K562 (cell line): ENCODE data around the gene TGFBR1. TPM values are rescaled to one million over a fixed set of nuclear protein-coding genes. Genes with fewer than 3 reads are reported as not detected.

Experiments used
- ARID4B ChIP-seq: sonication (generic); formaldehyde crosslinking; IDR thresholded peaks from 2 replicates; pipeline ENCODE4 v1.8.0; 2022; ENCODE audit warnings: mild to moderate bottlenecking, missing genetic modification reagents
- ID3 ChIP-seq, 2 experiments: fragments of 250-450 bp in 1 of 2; fragments of 450-650 bp in 1 of 2; sonication (Bioruptor Pico) in 1 of 2; IDR thresholded peaks; 2 replicates each; pipeline versions ENCODE4 v1.6.1 to v1.8.0; 2016 to 2021; ENCODE audit warnings: mild to moderate bottlenecking in 2 of 2, moderate library complexity in 2 of 2, missing compliant biosample characterization in 1 of 2, missing genetic modification characterization in 1 of 2
- MGA ChIP-seq: fragments of 450-650 bp; IDR thresholded peaks from 2 replicates; pipeline ENCODE4 v1.6.1; 2016; ENCODE audit warnings: mild to moderate bottlenecking, moderate library complexity
- MITF ChIP-seq: IDR thresholded peaks from 2 replicates; pipeline ENCODE4 v1.6.1; 2014; ENCODE audit warnings: antibody characterized with exemption
- NFE2 ChIP-seq: IDR thresholded peaks from 2 replicates; pipeline ENCODE4 v1.6.1; 2014; ENCODE audit warnings: antibody characterized with exemption, low read depth
- RNF2 ChIP-seq: sonication (generic); IDR thresholded peaks from 2 replicates; pipeline ENCODE4 v1.6.1; 2016
- polyA plus RNA-seq, 8 experiments: library from polyadenylated mRNA; depleted of rRNA in 4 of 8; stranded (reverse) in 5 of 8; unstranded in 3 of 8; fragments of >200 nt; fragmentation: Nextera tagmentation in 2 of 8; fragmentation: Illumina TruSeq in 1 of 8; extraction: Ambion mirVana in 2 of 8; extraction: Trizol in 1 of 8; gene quantifications; 2 replicates each; pipeline versions ENCODE4 v1.2.1 to v1.2.3, GENCODE V29; 2011 to 2014; ENCODE audit warnings: inconsistent platforms in 1 of 8, missing spikeins in 1 of 8
- total RNA-seq, 7 experiments: library from RNA; depleted of rRNA in 6 of 7; stranded (reverse); fragments of >200 nt in 6 of 7; fragmentation: Illumina TruSeq in 2 of 7; extraction: Trizol in 2 of 7; gene quantifications; 2 replicates each; pipeline versions ENCODE4 v1.2.1 to v1.2.3, GENCODE V29; 2011 to 2021; ENCODE audit warnings: low replicate concordance in 1 of 7

TGFBR1 gene
- total and polyA plus RNA-seq, 9 of the 15 experiments (the other 6 are each of a cell fraction or from before 2014, with no cell fraction given): 15.5 to 62.4 (median 42.7) TPM

DNA sequence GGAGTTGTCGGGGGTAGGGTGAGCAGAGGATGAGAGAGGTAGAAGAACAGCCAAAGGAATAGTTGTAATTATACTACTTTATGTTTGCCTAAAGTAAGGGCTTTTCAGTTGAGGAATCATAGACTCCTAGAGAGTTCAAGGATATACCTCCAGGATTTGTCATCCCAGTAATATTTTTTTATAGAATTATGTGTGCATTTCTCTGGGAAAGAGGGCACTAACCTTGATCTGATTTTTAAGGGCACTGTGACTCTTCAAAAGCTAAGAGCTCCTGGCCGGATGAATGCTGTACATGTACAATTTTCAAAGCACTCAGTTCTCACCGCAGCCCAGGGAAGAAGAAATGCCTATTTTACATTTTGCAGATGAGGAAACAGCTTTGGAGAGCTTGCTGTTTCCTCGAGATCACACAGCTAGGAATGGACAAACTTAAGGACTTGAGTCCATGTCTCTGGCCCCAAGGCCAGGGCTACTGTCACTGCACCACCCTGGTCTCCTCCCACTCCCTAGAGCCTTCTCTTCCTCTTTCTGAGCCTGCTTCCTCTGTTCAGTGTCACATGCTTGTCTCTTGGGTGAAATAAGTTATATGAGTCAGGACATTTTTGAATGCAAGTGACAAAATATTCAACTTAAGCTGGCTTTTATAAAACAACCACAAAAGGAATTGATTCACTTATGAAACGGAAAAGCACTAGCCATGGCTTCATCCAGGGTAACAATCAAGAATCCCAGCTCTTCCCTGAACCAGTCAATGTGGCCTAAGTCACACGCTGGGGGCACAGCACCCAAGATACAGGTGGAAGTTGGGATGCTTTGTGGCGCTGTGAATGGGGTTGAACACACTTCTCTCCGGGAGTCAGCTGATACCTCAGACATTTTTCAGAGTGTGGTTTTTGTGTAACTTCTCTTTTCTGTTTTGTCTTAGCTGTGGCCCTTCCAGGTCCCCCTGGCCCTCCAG, 45.7 kb upstream of the TGFBR1 start (continued):
- TF ChIP-seq ID3 (CRISPR knock-in tag; IDR thresholded peaks at IDR 0.05) (no peak), ID3 (tag; IDR thresholded peaks at IDR 0.05) (0 out of 2 replicates have a peak, but pooled peaks have one; percentile 35), RNF2 (peak; percentile 54; the same call in 1 of the 2 replicates), ARID4B (CRISPR knock-in tag) (no peak), MITF (peak; percentile 84; the same call in 1 of the 2 replicates), MGA (peak; percentile 78), NFE2 (peak; percentile 54)
